A549 (cell line): ENCODE results near the gene C12orf42.

Experiments used
- CEBPB ChIP-seq, 2 experiments: fragments of >200 bp in 1 of 2; sonication (Bioruptor Twin) in 1 of 2; formaldehyde crosslinking in 1 of 2; IDR thresholded peaks; 2 replicates each; pipeline ENCODE4 v1.6.1; 2012 to 2016
- EP300 ChIP-seq, 2 experiments: fragments of >200 bp; sonication (Bioruptor Twin); formaldehyde crosslinking; IDR thresholded peaks; 2 replicates in 1 of 2; 3 replicates in 1 of 2; pipeline ENCODE4 v1.6.1; 2016 to 2017
- JUN ChIP-seq, 2 experiments: fragments of >200 bp; sonication (Bioruptor Twin); formaldehyde crosslinking; IDR thresholded peaks; 2 replicates in 1 of 2; 3 replicates in 1 of 2; pipeline ENCODE4 v1.6.1; 2016 to 2017
- JUNB ChIP-seq: fragments of >200 bp; sonication (Bioruptor Twin); formaldehyde crosslinking; IDR thresholded peaks from 2 replicates; pipeline ENCODE4 v1.6.1; 2016
- MAFK ChIP-seq: fragments of 450-650 bp; IDR thresholded peaks from 2 replicates; pipeline ENCODE4 v1.6.1; 2014; ENCODE audit not compliant: partially characterized antibody
- MAZ ChIP-seq: fragments of 150-350 bp; IDR thresholded peaks from 2 replicates; pipeline ENCODE4 v1.6.1; 2014; ENCODE audit warnings: antibody characterized with exemption, low read depth, low read length, borderline replicate concordance
- SMC3 ChIP-seq: fragments of >200 bp; sonication (Bioruptor Twin); formaldehyde crosslinking; IDR thresholded peaks from 3 replicates; pipeline ENCODE4 v1.6.1; 2018; ENCODE audit warnings: inconsistent platforms
- TF ChIP-seq, protein P1 (sequence below): fragments of >200 bp; sonication (Bioruptor Twin); formaldehyde crosslinking; IDR thresholded peaks from 3 replicates; pipeline ENCODE4 v1.5.1; 2016
- TF ChIP-seq, protein P2 (sequence below): IDR thresholded peaks from 2 replicates; pipeline ENCODE4 v1.6.1; 2012; ENCODE audit warnings: low read depth, borderline replicate concordance

DNA sequence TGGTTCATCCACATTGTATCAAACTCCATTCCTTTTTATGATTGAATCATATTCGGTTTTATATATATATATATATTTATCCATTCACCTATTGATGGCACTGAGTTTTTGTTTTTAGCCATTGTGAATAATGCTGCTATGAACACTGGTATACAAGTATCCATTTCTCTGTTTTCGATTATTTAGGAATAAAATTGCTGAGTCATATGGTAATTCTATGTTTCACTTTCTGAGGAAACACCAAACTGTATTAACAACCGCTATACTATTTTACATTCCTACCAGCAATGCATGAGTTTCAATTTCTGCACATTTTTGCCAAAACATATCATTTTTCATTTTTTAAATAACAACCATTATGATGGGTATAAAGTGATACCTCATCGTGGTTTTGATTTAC, 104.7 kb downstream of the C12orf42 start:
- TF ChIP-seq, protein P1, sequence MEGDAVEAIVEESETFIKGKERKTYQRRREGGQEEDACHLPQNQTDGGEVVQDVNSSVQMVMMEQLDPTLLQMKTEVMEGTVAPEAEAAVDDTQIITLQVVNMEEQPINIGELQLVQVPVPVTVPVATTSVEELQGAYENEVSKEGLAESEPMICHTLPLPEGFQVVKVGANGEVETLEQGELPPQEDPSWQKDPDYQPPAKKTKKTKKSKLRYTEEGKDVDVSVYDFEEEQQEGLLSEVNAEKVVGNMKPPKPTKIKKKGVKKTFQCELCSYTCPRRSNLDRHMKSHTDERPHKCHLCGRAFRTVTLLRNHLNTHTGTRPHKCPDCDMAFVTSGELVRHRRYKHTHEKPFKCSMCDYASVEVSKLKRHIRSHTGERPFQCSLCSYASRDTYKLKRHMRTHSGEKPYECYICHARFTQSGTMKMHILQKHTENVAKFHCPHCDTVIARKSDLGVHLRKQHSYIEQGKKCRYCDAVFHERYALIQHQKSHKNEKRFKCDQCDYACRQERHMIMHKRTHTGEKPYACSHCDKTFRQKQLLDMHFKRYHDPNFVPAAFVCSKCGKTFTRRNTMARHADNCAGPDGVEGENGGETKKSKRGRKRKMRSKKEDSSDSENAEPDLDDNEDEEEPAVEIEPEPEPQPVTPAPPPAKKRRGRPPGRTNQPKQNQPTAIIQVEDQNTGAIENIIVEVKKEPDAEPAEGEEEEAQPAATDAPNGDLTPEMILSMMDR = no peak
- TF ChIP-seq, protein P2, sequence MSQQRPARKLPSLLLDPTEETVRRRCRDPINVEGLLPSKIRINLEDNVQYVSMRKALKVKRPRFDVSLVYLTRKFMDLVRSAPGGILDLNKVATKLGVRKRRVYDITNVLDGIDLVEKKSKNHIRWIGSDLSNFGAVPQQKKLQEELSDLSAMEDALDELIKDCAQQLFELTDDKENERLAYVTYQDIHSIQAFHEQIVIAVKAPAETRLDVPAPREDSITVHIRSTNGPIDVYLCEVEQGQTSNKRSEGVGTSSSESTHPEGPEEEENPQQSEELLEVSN = no peak
- TF ChIP-seq CEBPB (IDR thresholded peaks at IDR 0.05) (no peak), MAFK (peak; percentile 90), MAZ (no peak), SMC3 (no peak), JUN (IDR thresholded peaks at IDR 0.05) (no peak), EP300 (IDR thresholded peaks at IDR 0.05) (no peak), JUNB (no peak)
